ENCODE measurements around the gene SORL1.

The SORL1 gene

GRCh38 chr11:121512468-121513465 lies 60.7 kb downstream of the SORL1 start:
- DNase-seq, result no peak

- no peak for DNase-seq
These were observed 61.7 kb downstream of the SORL1 start for GRCh38 chr11:121513807-121514206.

- DNase-seq, result peak; percentile 26
These were observed 62.6 kb downstream of the SORL1 start for GRCh38 chr11:121514432-121515334.

GRCh38 chr11:121515335-121515671 lies 63.2 kb downstream of the SORL1 start:
- DNase-seq, result no peak

- no peak for DNase-seq
These were observed 65.9 kb downstream of the SORL1 start for GRCh38 chr11:121517996-121518395.

GRCh38 chr11:121520243-121521144 lies 68.4 kb downstream of the SORL1 start:
- no peak for DNase-seq

GRCh38 chr11:121521145-121522042 lies 69.3 kb downstream of the SORL1 start:
- no peak for DNase-seq

GRCh38 chr11:121522043-121522941 lies 70.2 kb downstream of the SORL1 start:
- DNase-seq, result no peak

GRCh38 chr11:121523581-121524232 lies 71.6 kb downstream of the SORL1 start:
- DNase-seq, result no peak

GRCh38 chr11:121524233-121524631 lies 72.1 kb downstream of the SORL1 start:
- DNase-seq, result no peak

- DNase-seq, result no peak
These were observed 73.3 kb downstream of the SORL1 start for GRCh38 chr11:121525376-121525775.

- no peak for DNase-seq
These were observed 78.1 kb downstream of the SORL1 start for GRCh38 chr11:121530257-121530656.

GRCh38 chr11:121533601-121534000 lies 81.5 kb downstream of the SORL1 start:
- DNase-seq, result no peak

- no peak for DNase-seq
These were observed 82.3 kb downstream of the SORL1 start for GRCh38 chr11:121534131-121535093.

GRCh38 chr11:121535129-121535796 lies 83.1 kb downstream of the SORL1 start:
- no peak for DNase-seq

GRCh38 chr11:121536126-121536525 lies 84.0 kb downstream of the SORL1 start:
- no peak for DNase-seq

GRCh38 chr11:121538054-121538453 lies 85.9 kb downstream of the SORL1 start:
- no peak for DNase-seq

- no peak for DNase-seq
These were observed 86.9 kb downstream of the SORL1 start for GRCh38 chr11:121539000-121539399.
